ENCODE measurements around the gene BMAL2. TPM values are rescaled to one million over a fixed set of nuclear protein-coding genes. Genes with fewer than 3 reads are reported as not detected.

The BMAL2 gene
- total and polyA plus RNA-seq, 5 experiments from 2014 or later, result not detected

- no peaks in the 10 kb centered on the region for H3K27me3 Mint-ChIP-seq
- DNase-seq (no peak), ATAC-seq (no peak)
- no peak overlapping the region for H3K4me3 Mint-ChIP-seq
- H3K4me1 Mint-ChIP-seq, result no peaks in the 10 kb centered on the region
- peaks cover 0 to 37% (median 10%) of the 10 kb centered on the region in 3 donors for H3K36me3 Mint-ChIP-seq
- H3K27ac Mint-ChIP-seq, result peak overlapping the region in 4 of 10 donors; percentile 15 to 79 (median 38)
- POLR2A ChIA-PET, result interaction anchor here (0.7 to 1.6 kb wide), 2 partner anchors 60 to 532 kb away, joined by 4 to 6 read pairs; partner anchors contain the start of gene STK38L
- no peaks in the 10 kb centered on the region for H3K9me3 Mint-ChIP-seq
Measured at GRCh38 chr12:27303139-27304111, 29.2 kb upstream of the BMAL2 start.

GRCh38 chr12:27304856-27305255 is 27.8 kb upstream of the BMAL2 start:
- Mint-ChIP-seq H3K27me3 (no peaks in the 10 kb centered on the region), H3K9me3 (no peaks in the 10 kb centered on the region), H3K27ac (peak overlapping the region in 2 of 10 donors; percentile 53 to 60), H3K4me3 (no peak overlapping the region), H3K4me1 (no peaks in the 10 kb centered on the region), H3K36me3 (peaks cover 2 to 34% (median 13%) of the 10 kb centered on the region in 3 donors)
- POLR2A ChIA-PET, result interaction anchor here (1.5 to 1.6 kb wide), 2 partner anchors 61 to 472 kb away, joined by 4 read pairs; partner anchors contain the start of genes ITPR2 and STK38L
- DNase-seq (no peak), ATAC-seq (no peak)

- H3K27me3 Mint-ChIP-seq, result no peaks in the 10 kb centered on the region
- POLR2A ChIA-PET, result interaction anchor here (0.6 to 1.5 kb wide), 5 partner anchors 82 to 503 kb away, joined by 3 to 10 read pairs (median 4); partner anchors contain the start of genes ITPR2 and MED21
- ATAC-seq, result no peak
- peak overlapping the region in 6 of 10 donors; percentile 22 to 61 (median 38) for H3K27ac Mint-ChIP-seq
- no peak overlapping the region for H3K4me3 Mint-ChIP-seq
- no peaks in the 10 kb centered on the region for H3K4me1 Mint-ChIP-seq
- no peaks in the 10 kb centered on the region for H3K9me3 Mint-ChIP-seq
- DNase-seq, result peak in 3 of 10 donors; percentile 41 to 47 (median 43)
- peaks cover 6 to 31% (median 15%) of the 10 kb centered on the region in 3 donors for H3K36me3 Mint-ChIP-seq
Measured at GRCh38 chr12:27305673-27306456, 26.8 kb upstream of the BMAL2 start.

- no peaks in the 10 kb centered on the region for H3K27me3 Mint-ChIP-seq
- peak overlapping the region in 1 of 10 donors; percentile 16 for H3K27ac Mint-ChIP-seq
- H3K9me3 Mint-ChIP-seq, result no peaks in the 10 kb centered on the region
- POLR2A ChIA-PET, result no interaction called here
- DNase-seq (no peak), ATAC-seq (no peak)
- H3K36me3 Mint-ChIP-seq, result peaks cover 6 to 56% (median 29%) of the 10 kb centered on the region in 3 donors
- H3K4me3 Mint-ChIP-seq, result no peak overlapping the region
- no peaks in the 10 kb centered on the region for H3K4me1 Mint-ChIP-seq
Measured at GRCh38 chr12:27309293-27309994, 23.2 kb upstream of the BMAL2 start.

GRCh38 chr12:27309995-27310315 is 22.7 kb upstream of the BMAL2 start:
- DNase-seq (no peak), ATAC-seq (no peak)
- Mint-ChIP-seq H3K9me3 (no peaks in the 10 kb centered on the region), H3K4me3 (no peak overlapping the region), H3K36me3 (peaks cover 6 to 61% (median 32%) of the 10 kb centered on the region in 3 donors), H3K4me1 (no peaks in the 10 kb centered on the region), H3K27ac (peak overlapping the region in 1 of 10 donors; percentile 16), H3K27me3 (no peaks in the 10 kb centered on the region)
- POLR2A ChIA-PET, result no interaction called here

- Mint-ChIP-seq H3K27ac (no peak overlapping the region), H3K27me3 (no peaks in the 10 kb centered on the region), H3K4me1 (no peaks in the 10 kb centered on the region), H3K9me3 (no peaks in the 10 kb centered on the region), H3K4me3 (no peak overlapping the region), H3K36me3 (peaks cover 0 to 83% (median 20%) of the 10 kb centered on the region in 3 donors)
- ATAC-seq (no peak), DNase-seq (no peak)
- POLR2A ChIA-PET, result no interaction called here
Measured at GRCh38 chr12:27316947-27317346, 15.7 kb upstream of the BMAL2 start.

GRCh38 chr12:27319409-27319808 is 13.2 kb upstream of the BMAL2 start:
- Mint-ChIP-seq H3K27me3 (no peaks in the 10 kb centered on the region), H3K4me3 (no peak overlapping the region), H3K9me3 (no peaks in the 10 kb centered on the region), H3K27ac (no peak overlapping the region), H3K36me3 (peaks cover 0 to 77% (median 12%) of the 10 kb centered on the region in 3 donors), H3K4me1 (no peaks in the 10 kb centered on the region)
- POLR2A ChIA-PET, result no interaction called here
- ATAC-seq, result no peak
- no peak for DNase-seq

GRCh38 chr12:27319848-27320247 is 12.8 kb upstream of the BMAL2 start:
- DNase-seq (no peak), ATAC-seq (no peak)
- Mint-ChIP-seq H3K36me3 (peaks cover 0 to 73% (median 10%) of the 10 kb centered on the region in 3 donors), H3K4me1 (no peaks in the 10 kb centered on the region), H3K9me3 (no peaks in the 10 kb centered on the region), H3K27me3 (no peaks in the 10 kb centered on the region), H3K27ac (peak overlapping the region in 1 of 10 donors; percentile 46), H3K4me3 (no peak overlapping the region)
- POLR2A ChIA-PET, result no interaction called here

GRCh38 chr12:27324530-27324929 is 8.1 kb upstream of the BMAL2 start:
- H3K9me3 Mint-ChIP-seq, result no peaks in the 10 kb centered on the region
- no peak for ATAC-seq
- POLR2A ChIA-PET, result no interaction called here
- H3K4me3 Mint-ChIP-seq, result no peak overlapping the region
- H3K4me1 Mint-ChIP-seq, result no peaks in the 10 kb centered on the region
- no peaks in the 10 kb centered on the region for H3K27me3 Mint-ChIP-seq
- peaks cover 5 to 51% (median 12%) of the 10 kb centered on the region in 3 donors for H3K36me3 Mint-ChIP-seq
- DNase-seq, result no peak
- H3K27ac Mint-ChIP-seq, result no peak overlapping the region

- POLR2A ChIA-PET, result no interaction called here
- H3K4me1 Mint-ChIP-seq, result peaks cover 5 to 25% (median 14%) of the 10 kb centered on the region in 4 donors
- peak overlapping the region in 1 of 10 donors; percentile 13 for H3K27ac Mint-ChIP-seq
- peaks cover 5 to 16% (median 7%) of the 10 kb centered on the region in 3 donors for H3K36me3 Mint-ChIP-seq
- peaks cover 21 to 46% (median 34%) of the 10 kb centered on the region in 5 donors for H3K27me3 Mint-ChIP-seq
- H3K4me3 Mint-ChIP-seq, result no peak overlapping the region
- DNase-seq, result no peak
- no peak for ATAC-seq
- no peaks in the 10 kb centered on the region for H3K9me3 Mint-ChIP-seq
Measured at GRCh38 chr12:27330846-27331245, 1.8 kb upstream of the BMAL2 start.

GRCh38 chr12:27331291-27331926 is 1.2 kb upstream of the BMAL2 start:
- Mint-ChIP-seq H3K36me3 (peaks cover 5 to 16% (median 6%) of the 10 kb centered on the region in 3 donors), H3K9me3 (no peaks in the 10 kb centered on the region), H3K27me3 (peaks cover 26 to 49% (median 36%) of the 10 kb centered on the region in 5 donors), H3K4me3 (peak overlapping the region in 3 of 10 donors; percentile 2 to 50 (median 22)), H3K27ac (peak overlapping the region in 1 of 10 donors; percentile 57), H3K4me1 (peaks cover 5 to 25% (median 14%) of the 10 kb centered on the region in 4 donors)
- ATAC-seq, result no peak
- DNase-seq, result no peak
- POLR2A ChIA-PET, result no interaction called here

GRCh38 chr12:27331927-27332324 is 710 bp upstream of the BMAL2 start:
- Mint-ChIP-seq H3K9me3 (no peaks in the 10 kb centered on the region), H3K4me1 (peaks cover 5 to 25% (median 14%) of the 10 kb centered on the region in 4 donors), H3K4me3 (peak overlapping the region; percentile 39 to 92 (median 72)), H3K27ac (no peak overlapping the region), H3K36me3 (peaks cover 1 to 12% (median 5%) of the 10 kb centered on the region in 3 donors), H3K27me3 (peaks cover 26 to 49% (median 37%) of the 10 kb centered on the region in 5 donors)
- ATAC-seq, result no peak
- POLR2A ChIA-PET, result no interaction called here
- DNase-seq, result no peak
